ENCODE results near the gene FAM174C. TPM values are rescaled to one million over a fixed set of nuclear protein-coding genes. Genes with fewer than 3 reads are reported as not detected.

Gene FAM174C
- total and polyA plus RNA-seq, 2 donors (not counting 3 experiments of a cell fraction or from before 2014, with no cell fraction given) = 46.7 to 83.9 TPM

DNA sequence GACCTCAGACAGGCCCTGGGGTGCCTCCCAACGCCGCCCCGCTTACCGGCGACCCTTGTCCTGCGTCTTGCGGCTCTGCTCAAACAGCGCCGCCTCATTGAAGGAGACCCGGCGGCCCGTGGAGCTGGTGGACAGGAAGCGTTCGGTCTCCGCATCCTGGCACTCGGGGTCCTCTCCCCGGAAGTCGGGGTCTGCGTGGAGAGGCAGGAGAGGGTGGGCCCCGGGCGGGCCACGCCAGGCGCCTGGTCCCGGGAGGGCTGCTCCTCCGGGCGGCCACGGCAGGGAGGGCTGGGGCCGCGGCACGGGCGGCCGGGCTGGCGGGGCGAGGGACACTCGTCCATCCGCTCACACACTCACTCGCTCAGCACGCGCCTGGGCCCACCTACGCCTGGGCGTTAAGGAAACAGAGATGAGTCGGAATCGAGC, 40.4 kb upstream of the FAM174C start:
- H3K9me1 ChIP-seq (replicated peaks; ENCODE audit: control insufficient read depth, extremely low read depth, insufficient read depth, low read length) = no peaks in the 10 kb centered on the region
- H3K27me3 ChIP-seq (ENCODE audit: control insufficient read depth in 2 of 2, insufficient read depth in 2 of 2, low read length in 2 of 2) = no peaks in the 10 kb centered on the region
- no peak overlapping the region for H3K4me2 ChIP-seq (ENCODE audit: insufficient read depth, low read length)
- FAIRE-seq (no peak), DNase-seq (ENCODE audit: low read depth, low spot score) (no peak)
- H2AFZ ChIP-seq (ENCODE audit: low read depth, low read length) = no peak overlapping the region
- H3K36me3 ChIP-seq (ENCODE audit: control insufficient read depth in 2 of 2, extremely low read depth in 1 of 2, insufficient read depth in 2 of 2, low read length in 2 of 2) = peaks cover 0 to 18% of the 10 kb centered on the region in 2 experiments
- no peak overlapping the region for H3K4me3 ChIP-seq (replicated peaks in 1 of 3; ENCODE audit: insufficient read depth in 1 of 3, low read depth in 1 of 3, low read length in 3 of 3)
- dilution Hi-C loops (cut with MboI; ENCODE audit: extremely low pct_ligation_motif_present, low sequenced_read_pairs) = no loop called here
- H3K79me2 ChIP-seq (ENCODE audit: control insufficient read depth, insufficient read depth, low read length) = no peaks in the 10 kb centered on the region
- H3K4me1 ChIP-seq (ENCODE audit: control insufficient read depth, extremely low read depth, insufficient read depth, low read length) = peaks cover 12% of the 10 kb centered on the region
- no peaks in the 10 kb centered on the region for H3K9me3 ChIP-seq (replicated peaks; ENCODE audit: control insufficient read depth, insufficient read depth, low read length)
- intact Hi-C loops (cut with micrococcal nuclease) = no loop called here
- CTCF ChIA-PET = no interaction called here
- no peak overlapping the region for H3K9ac ChIP-seq (replicated peaks; ENCODE audit: extremely low read depth, insufficient read depth, low read length)
- BruUV-seq (replicated peaks) = no TSS peak
- POLR2A ChIA-PET = no interaction called here
- no peak overlapping the region for H3K27ac ChIP-seq (ENCODE audit: insufficient read depth, low read depth, low read length)
- TF ChIP-seq, protein P1, sequence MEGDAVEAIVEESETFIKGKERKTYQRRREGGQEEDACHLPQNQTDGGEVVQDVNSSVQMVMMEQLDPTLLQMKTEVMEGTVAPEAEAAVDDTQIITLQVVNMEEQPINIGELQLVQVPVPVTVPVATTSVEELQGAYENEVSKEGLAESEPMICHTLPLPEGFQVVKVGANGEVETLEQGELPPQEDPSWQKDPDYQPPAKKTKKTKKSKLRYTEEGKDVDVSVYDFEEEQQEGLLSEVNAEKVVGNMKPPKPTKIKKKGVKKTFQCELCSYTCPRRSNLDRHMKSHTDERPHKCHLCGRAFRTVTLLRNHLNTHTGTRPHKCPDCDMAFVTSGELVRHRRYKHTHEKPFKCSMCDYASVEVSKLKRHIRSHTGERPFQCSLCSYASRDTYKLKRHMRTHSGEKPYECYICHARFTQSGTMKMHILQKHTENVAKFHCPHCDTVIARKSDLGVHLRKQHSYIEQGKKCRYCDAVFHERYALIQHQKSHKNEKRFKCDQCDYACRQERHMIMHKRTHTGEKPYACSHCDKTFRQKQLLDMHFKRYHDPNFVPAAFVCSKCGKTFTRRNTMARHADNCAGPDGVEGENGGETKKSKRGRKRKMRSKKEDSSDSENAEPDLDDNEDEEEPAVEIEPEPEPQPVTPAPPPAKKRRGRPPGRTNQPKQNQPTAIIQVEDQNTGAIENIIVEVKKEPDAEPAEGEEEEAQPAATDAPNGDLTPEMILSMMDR (IDR thresholded peaks at IDR 0.05; ENCODE audit: extremely low read depth in 1 of 2, insufficient read depth in 1 of 2, low read depth in 1 of 2, low read length in 2 of 2) = no peak
- TF ChIP-seq EZH2 (IDR thresholded peaks at IDR 0.05; ENCODE audit: borderline replicate concordance, low read depth, low read length, severe bottlenecking) (no peak), MYC (IDR thresholded peaks at IDR 0.05; ENCODE audit: low read depth, low read length) (no peak), GATA2 (IDR thresholded peaks at IDR 0.05; ENCODE audit: insufficient read depth, insufficient read length, low read depth, low read length) (no peak), POLR2AphosphoS5 (IDR thresholded peaks at IDR 0.05; ENCODE audit: insufficient read depth, low read depth, low read length) (no peak), POLR2A (IDR thresholded peaks at IDR 0.05; ENCODE audit: low read depth, low read length) (no peak), JUN (IDR thresholded peaks at IDR 0.05; ENCODE audit: borderline replicate concordance, insufficient read depth, insufficient read length, low read depth) (no peak), FOS (IDR thresholded peaks at IDR 0.05; ENCODE audit: borderline replicate concordance, insufficient read depth, low read length) (no peak)
- TF ChIP-seq, protein P2, sequence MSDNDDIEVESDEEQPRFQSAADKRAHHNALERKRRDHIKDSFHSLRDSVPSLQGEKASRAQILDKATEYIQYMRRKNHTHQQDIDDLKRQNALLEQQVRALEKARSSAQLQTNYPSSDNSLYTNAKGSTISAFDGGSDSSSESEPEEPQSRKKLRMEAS (IDR thresholded peaks at IDR 0.05; ENCODE audit: insufficient read depth, insufficient read length) = no peak
- no peaks in the 10 kb centered on the region for H4K20me1 ChIP-seq (replicated peaks; ENCODE audit: control insufficient read depth, extremely low read depth, insufficient read depth, low read length)
